Measurements from ENCODE around the gene SNRNP35. TPM values are rescaled to one million over a fixed set of nuclear protein-coding genes. Genes with fewer than 3 reads are reported as not detected.

SNRNP35 gene
- total and polyA plus RNA-seq, 2 of the 8 experiments (the other 6 are each of a cell fraction or from before 2014, with no cell fraction given) = 8.0 to 16.9 TPM

GRCh38 chr12:123502163-123502704 lies 44.3 kb downstream of the SNRNP35 start:
- H2AK5ac ChIP-seq (ENCODE audit: low read depth, low read length) = no peak overlapping the region
- H4K91ac ChIP-seq (replicated peaks; ENCODE audit: insufficient read length, low read length) = no peak overlapping the region
- 91% methylated on average over 12 of the region's 12 CpGs; no CpG with 5 or more reads in 1 of the 2 experiments for WGBS, 2 experiments (ENCODE audit: extremely low coverage in 1 of 2, insufficient coverage in 1 of 2, insufficient read length in 1 of 2, insufficient replicate concordance in 2 of 2, low coverage in 1 of 2, low lambda C conversion rate in 2 of 2, missing lambda C conversion rate in 1 of 2)
- H4K5ac ChIP-seq (ENCODE audit: insufficient read length, low read depth, low read length) = no peak overlapping the region
- no peaks in the 10 kb centered on the region for H3K79me1 ChIP-seq (ENCODE audit: low read depth, low read length)
- H3K14ac ChIP-seq (ENCODE audit: insufficient read length) = no peak overlapping the region
- H3K4me1 ChIP-seq (replicated peaks in 1 of 4; ENCODE audit: control insufficient read depth in 3 of 4, insufficient read depth in 4 of 4, low read length in 3 of 4) = no peaks in the 10 kb centered on the region
- H3K18ac ChIP-seq (ENCODE audit: extremely low read depth, low read length) = no peak overlapping the region
- no peak overlapping the region for H3K4me2 ChIP-seq (ENCODE audit: insufficient read depth in 1 of 2, low read depth in 2 of 2, low read length in 2 of 2)
- DNase-seq (ENCODE audit: low read depth in 1 of 2, low spot score in 2 of 2) = no peak
- no peaks in the 10 kb centered on the region for H3K9me3 ChIP-seq (ENCODE audit: insufficient read depth in 2 of 2, low read depth in 1 of 2, low read length in 1 of 2)
- no peak overlapping the region for H2BK12ac ChIP-seq (ENCODE audit: low read depth, low read length)
- H3K9ac ChIP-seq (replicated peaks in 1 of 4; ENCODE audit: extremely low read depth in 1 of 4, low read depth in 3 of 4, low read length in 3 of 4) = no peak overlapping the region
- no peak overlapping the region for H3K4me3 ChIP-seq (ENCODE audit: extremely low read depth in 1 of 4, insufficient read depth in 2 of 4, low read depth in 3 of 4, low read length in 4 of 4)
- H3K27ac ChIP-seq (ENCODE audit: low read depth, low read length) = no peak overlapping the region
- no peak overlapping the region for H4K8ac ChIP-seq (ENCODE audit: extremely low read depth, insufficient read depth, low read length)
- H3K23me2 ChIP-seq (ENCODE audit: low read depth, low read length) = no peaks in the 10 kb centered on the region
- no peak overlapping the region for H2BK15ac ChIP-seq (ENCODE audit: low read length)
- no peaks in the 10 kb centered on the region for H3K27me3 ChIP-seq (replicated peaks in 1 of 4; ENCODE audit: control insufficient read depth in 3 of 4, extremely low read depth in 1 of 4, insufficient read depth in 3 of 4, low read length in 3 of 4)
- H3K36me3 ChIP-seq (ENCODE audit: control insufficient read depth in 2 of 4, insufficient read depth in 4 of 4, low read length in 3 of 4) = no peaks in the 10 kb centered on the region
- no peak overlapping the region for H3K4ac ChIP-seq (replicated peaks; ENCODE audit: insufficient read length, low read depth, low read length)
- no peak overlapping the region for H3K56ac ChIP-seq (replicated peaks; ENCODE audit: insufficient read length, low read depth, low read length)
- H2BK20ac ChIP-seq (ENCODE audit: low read length) = no peak overlapping the region
- H2AFZ ChIP-seq (ENCODE audit: low read length) = no peak overlapping the region
- H4K20me1 ChIP-seq (replicated peaks in 1 of 2; ENCODE audit: control insufficient read depth in 1 of 2, insufficient read depth in 2 of 2, low read length in 2 of 2) = no peaks in the 10 kb centered on the region
- H2BK120ac ChIP-seq (replicated peaks; ENCODE audit: low read depth, low read length) = no peak overlapping the region
- ChIA-PET CTCF (ENCODE audit: partially characterized antibody) (interaction anchor here (0.6 to 0.7 kb wide), 2 partner anchors 84 to 702 kb away, joined by 3 read pairs; no protein-coding TSS in a partner anchor), POLR2A (ENCODE audit: partially characterized antibody) (no interaction called here)
- TF ChIP-seq BCL11A (IDR thresholded peaks at IDR 0.05; ENCODE audit: low read depth in 2 of 2, low read length in 2 of 2) (no peak), RNF2 (IDR thresholded peaks at IDR 0.05; ENCODE audit: borderline replicate concordance, low read depth, low read length, missing control alignments, poor library complexity, severe bottlenecking) (no peak), KDM1A (IDR thresholded peaks at IDR 0.05; ENCODE audit: borderline replicate concordance, low read length) (no peak), FOSL1 (IDR thresholded peaks at IDR 0.05; ENCODE audit: insufficient read depth, low read depth, low read length) (no peak), TCF12 (IDR thresholded peaks at IDR 0.05; ENCODE audit: low read depth, low read length) (0 out of 2 replicates have a peak, but pooled peaks have one; percentile 17), GABPA (IDR thresholded peaks at IDR 0.05; ENCODE audit: borderline replicate concordance, insufficient read depth, low read length) (no peak)
- H3K79me2 ChIP-seq (ENCODE audit: control insufficient read depth in 1 of 2, insufficient read depth in 2 of 2, low read length in 2 of 2) = no peaks in the 10 kb centered on the region
- H2BK5ac ChIP-seq (ENCODE audit: low read depth, low read length) = no peak overlapping the region
- H3K23ac ChIP-seq (ENCODE audit: insufficient read length) = no peak overlapping the region
- no peak for FAIRE-seq

Measured in H1 (cell line).